K562 (cell line): ENCODE results near the gene ARPP21. TPM values are rescaled to one million over a fixed set of nuclear protein-coding genes. Genes with fewer than 3 reads are reported as not detected.

ENCODE experiments used
- ATAC-seq: fragments of 200-7000 bp; cut with Tn5 transposase; 3 replicates; pipeline ENCODE4 v1.9.1; 2020; ENCODE audit warnings: moderate library complexity
- BruUV-seq: library from RNA; stranded (reverse); fragments of 400-500 nt; replicated peaks from 2 replicates; lab custom pipeline; 2021; lab: Mats Ljungman, UMichigan
- CTCF ChIA-PET: fragments of 300-600 bp; formaldehyde crosslinking; extraction: SDS; loops from one replicate; lab custom pipeline; 2021; ENCODE audit warnings: low intra/inter-chr PET ratio; lab: Yijun Ruan, JAX
- POLR2A ChIA-PET: fragments of 300-600, 350-650 bp; sonication (Branson Sonifier 250); formaldehyde crosslinking; extraction: SDS; loops from one replicate; lab custom pipeline; 2021; ENCODE audit warnings: antibody characterized with exemption, inconsistent platforms; lab: Yijun Ruan, JAX
- DNase-seq, 4 experiments: peaks; one replicate each; pipeline versions ENCODE4 v3.0.0 to v3.0.0-alpha.2; 2011 to 2018; ENCODE audit warnings: low spot score in 3 of 4, mixed read lengths in 3 of 4; ENCODE audit errors: extremely low read depth in 1 of 4
- FAIRE-seq: peaks from 2 replicates; lab custom pipeline; 2011; peaks lifted over from hg19 to GRCh38; lab: Jason Lieb, UNC
- H2AFZ ChIP-seq: 2 replicates; pipeline ENCODE4 v1.6.0; 2011; ENCODE audit warnings: low read depth, low read length, control low read depth, inconsistent platforms
- H3K27ac ChIP-seq: fragments of 200-600 bp; 3 replicates; pipeline ENCODE4 v1.8.0; 2011; ENCODE audit warnings: low read depth, mild to moderate bottlenecking, control low read depth, inconsistent platforms, low read length, moderate library complexity, mixed read lengths; ENCODE audit errors: extremely low read depth
- H3K27me3 ChIP-seq, 2 experiments: fragments of 300-600 bp in 1 of 2; 2 replicates in 1 of 2; 3 replicates in 1 of 2; pipeline versions ENCODE4 v1.6.0 to v1.8.0; 2011; ENCODE audit warnings: inconsistent platforms in 2 of 2, low read length in 2 of 2, mild to moderate bottlenecking in 1 of 2, mixed read lengths in 1 of 2, moderate library complexity in 1 of 2; ENCODE audit not compliant: control insufficient read depth in 2 of 2, insufficient read depth in 2 of 2
- H3K36me3 ChIP-seq: fragments of 300-600 bp; 3 replicates; pipeline ENCODE4 v1.8.0; 2011; ENCODE audit warnings: mild to moderate bottlenecking, low read length, inconsistent platforms; ENCODE audit not compliant: control insufficient read depth, insufficient read depth
- H3K4me1 ChIP-seq, 2 experiments: fragments of 200-600 bp in 1 of 2; replicated peaks in 1 of 2; 2 replicates in 1 of 2; 3 replicates in 1 of 2; pipeline versions ENCODE4 v1.5.1 to v1.8.0; 2011; ENCODE audit warnings: inconsistent platforms in 2 of 2, low read length in 2 of 2, mild to moderate bottlenecking in 1 of 2, mixed read lengths in 1 of 2, moderate library complexity in 1 of 2; ENCODE audit not compliant: control insufficient read depth in 2 of 2, insufficient read depth in 2 of 2
- H3K4me2 ChIP-seq: 2 replicates; pipeline ENCODE4 v1.6.1; 2011; ENCODE audit warnings: low read length, control low read depth, inconsistent platforms, mixed read lengths; ENCODE audit not compliant: insufficient read depth
- H3K4me3 ChIP-seq: fragments of 200-600 bp; sonication (generic), shearing (Covaris generic); 2 replicates; pipeline ENCODE4 v1.5.1; 2016; ENCODE audit warnings: control low read depth, inconsistent platforms
- H3K79me2 ChIP-seq: fragments of 200-600 bp; 3 replicates; pipeline ENCODE4 v1.8.0; 2011; ENCODE audit warnings: low read length, inconsistent platforms; ENCODE audit not compliant: control insufficient read depth, insufficient read depth
- H3K9ac ChIP-seq, 2 experiments: 2 replicates each; pipeline versions ENCODE4 v1.6.0 to v1.6.1; 2011; ENCODE audit warnings: low read depth in 2 of 2, low read length in 2 of 2, control low read depth in 1 of 2, inconsistent platforms in 1 of 2, mild to moderate bottlenecking in 1 of 2, mixed read lengths in 1 of 2; ENCODE audit not compliant: insufficient read depth in 1 of 2
- H3K9me1 ChIP-seq: one replicate; pipeline ENCODE4 v1.6.0; 2011; ENCODE audit warnings: inconsistent platforms, mild to moderate bottlenecking, low read length, moderate library complexity; ENCODE audit not compliant: control insufficient read depth, insufficient read depth
- H3K9me3 ChIP-seq: replicated peaks from 2 replicates; pipeline ENCODE4 v1.5.1; 2011; ENCODE audit warnings: low read depth, low read length, inconsistent platforms; ENCODE audit not compliant: control insufficient read depth, insufficient read depth
- H4K20me1 ChIP-seq: replicated peaks from 2 replicates; pipeline ENCODE4 v1.6.1; 2011; ENCODE audit warnings: low read length, inconsistent platforms, mixed read lengths; ENCODE audit not compliant: control insufficient read depth, insufficient read depth
- CHD4 ChIP-seq: fragments of 200-600 bp; sonication (generic); IDR thresholded peaks from 3 replicates; pipeline ENCODE4 v1.6.1; 2012; ENCODE audit warnings: low read depth, mild to moderate bottlenecking, mixed read lengths, low read length, inconsistent platforms; ENCODE audit not compliant: insufficient read depth, insufficient replicate concordance, poor library complexity, severe bottlenecking
- FOXO4 ChIP-seq: fragments of 450-650 bp; formaldehyde crosslinking; IDR thresholded peaks from 2 replicates; pipeline ENCODE4 v1.4.0; 2020; ENCODE audit warnings: mild to moderate bottlenecking, moderate library complexity
- HOXB6 ChIP-seq: fragments of 250-450 bp; sonication (Bioruptor Pico); IDR thresholded peaks from 2 replicates; pipeline ENCODE4 v1.5.1; 2022; ENCODE audit warnings: mild to moderate bottlenecking, borderline replicate concordance
- MYBL2 ChIP-seq, 2 experiments: fragments of 450-650 bp in 1 of 2; sonication (generic) in 1 of 2; formaldehyde crosslinking in 1 of 2; IDR thresholded peaks; 2 replicates each; pipeline versions ENCODE4 v1.6.1 to v1.8.1; 2017 to 2022; ENCODE audit warnings: borderline replicate concordance in 1 of 2, inconsistent platforms in 1 of 2, low read depth in 1 of 2, mild to moderate bottlenecking in 1 of 2, missing genetic modification reagents in 1 of 2, moderate library complexity in 1 of 2
- NKRF ChIP-seq: fragments of 450-650 bp; IDR thresholded peaks from 2 replicates; pipeline ENCODE4 v1.6.1; 2016; ENCODE audit warnings: borderline replicate concordance
- PYGO2 ChIP-seq: fragments of 450-650 bp; IDR thresholded peaks from 2 replicates; pipeline ENCODE4 v1.6.1; 2016; ENCODE audit warnings: mild to moderate bottlenecking, missing genetic modification characterization, moderate library complexity, missing compliant biosample characterization
- RBM39 ChIP-seq: fragments of 200-400 bp; formaldehyde crosslinking; optimal IDR thresholded peaks from 2 replicates; pipeline ENCODE3; 2018; ENCODE audit warnings: low read depth, low read length
- ZNF175 ChIP-seq: fragments of 200-800 bp; sonication (Bioruptor generic); IDR thresholded peaks from 2 replicates; pipeline ENCODE4 v1.6.1; 2016; ENCODE audit warnings: low read depth, mild to moderate bottlenecking, missing genetic modification characterization, missing compliant biosample characterization
- WGBS: fragments of 100-300 bp; shearing (Covaris generic); methylation state at CpG from one replicate; pipeline ENCODE4 v1.1.6; 2016; ENCODE audit warnings: low coverage, mixed read lengths; ENCODE audit not compliant: insufficient coverage; ENCODE audit errors: missing lambda C conversion rate; 5-methylcytosine and 5-hydroxymethylcytosine counted together
- in situ Hi-C: fragments of 300-500 bp; cut with MboI; formaldehyde crosslinking; loops from 4 replicates; pipeline ENCODE4 v1.15.0; 2018; ENCODE audit warnings: inconsistent platforms, mixed read lengths
- intact Hi-C: fragments of 100-400 bp; cut with micrococcal nuclease; formaldehyde crosslinking; loops from 2 replicates; pipeline ENCODE4 v1.14.2; 2022
- polyA plus RNA-seq, 8 experiments: library from polyadenylated mRNA; depleted of rRNA in 4 of 8; stranded (reverse) in 5 of 8; unstranded in 3 of 8; fragments of >200 nt; fragmentation: Nextera tagmentation in 2 of 8; fragmentation: Illumina TruSeq in 1 of 8; extraction: Ambion mirVana in 2 of 8; extraction: Trizol in 1 of 8; gene quantifications; 2 replicates each; pipeline versions ENCODE4 v1.2.1 to v1.2.3, GENCODE V29; 2011 to 2014; ENCODE audit warnings: inconsistent platforms in 1 of 8, missing spikeins in 1 of 8
- total RNA-seq, 7 experiments: library from RNA; depleted of rRNA in 6 of 7; stranded (reverse); fragments of >200 nt in 6 of 7; fragmentation: Illumina TruSeq in 2 of 7; extraction: Trizol in 2 of 7; gene quantifications; 2 replicates each; pipeline versions ENCODE4 v1.2.1 to v1.2.3, GENCODE V29; 2011 to 2021; ENCODE audit warnings: low replicate concordance in 1 of 7

ARPP21 gene
- total and polyA plus RNA-seq, 9 of the 15 experiments (the other 6 are each of a cell fraction or from before 2014, with no cell fraction given): not detected

DNA sequence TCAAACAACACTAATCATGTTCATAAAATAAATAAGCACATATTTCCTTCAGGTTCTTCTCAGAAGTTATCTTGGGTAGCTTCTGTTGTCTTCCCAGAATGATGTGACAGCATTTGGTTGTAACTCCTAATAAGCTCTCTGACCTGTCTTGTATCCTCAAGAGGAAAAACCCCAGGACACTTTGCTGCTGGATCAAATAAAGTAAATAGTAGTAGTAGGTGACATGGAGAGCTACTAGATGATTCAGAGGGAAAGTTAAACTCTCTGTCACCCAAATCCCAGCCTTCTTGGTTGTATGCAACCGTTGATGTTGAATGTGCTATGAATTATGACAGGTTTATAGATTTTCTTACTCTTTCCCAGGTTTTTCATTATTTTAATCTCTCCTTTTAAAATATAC, 143.0 kb downstream of the ARPP21 start:
- Histone ChIP-seq H3K9me3 (peaks cover 2% of the 10 kb centered on the region; the same call in 1 of the 2 replicates), H3K9me1 (no peaks in the 10 kb centered on the region), H3K27ac (no peak overlapping the region), H3K4me2 (no peak overlapping the region), H3K4me3 (no peak overlapping the region), H3K79me2 (no peaks in the 10 kb centered on the region), H3K36me3 (no peaks in the 10 kb centered on the region), H3K27me3 (no peaks in the 10 kb centered on the region), H3K4me1 (no peaks in the 10 kb centered on the region), H2AFZ (no peak overlapping the region), H4K20me1 (no peaks in the 10 kb centered on the region), H3K9ac (no peak overlapping the region)
- ChIA-PET POLR2A (no interaction called here), CTCF (no interaction called here)
- 0% methylated on average over 1 of the region's 1 CpG for WGBS
- BruUV-seq: no TSS peak
- TF ChIP-seq PYGO2 (tag) (no peak), MYBL2 (IDR thresholded peaks at IDR 0.05; ENCODE audit: low read depth) (no peak), MYBL2 (CRISPR knock-in tag; IDR thresholded peaks at IDR 0.05; ENCODE audit: borderline replicate concordance) (no peak), NKRF (no peak), FOXO4 (CRISPR knock-in tag) (no peak), ZNF175 (CRISPR knock-in tag) (no peak), RBM39 (no peak), CHD4 (no peak), HOXB6 (CRISPR knock-in tag) (no peak)
- FAIRE-seq (no peak), DNase-seq (no peak), ATAC-seq (no peak)
- intact Hi-C loops (no loop called here), in situ Hi-C loops (no loop called here)
